Neural crest cell (in vitro differentiated cells): ENCODE measurements around the gene HSPA1B. TPM values are rescaled to one million over a fixed set of nuclear protein-coding genes. Genes with fewer than 3 reads are reported as not detected.
A peak's percentile ranks its signal among the peaks of the same experiment; 100 is the strongest.
"Not testable (repeated sequence)": the region's sequence is repeated elsewhere in the genome, so short reads cannot be mapped to it uniquely, and the experiment has no call there.

Experiments
- DNase-seq: peaks from one replicate; pipeline ENCODE4 v3.0.0; 2021; ENCODE audit warnings: low read depth, mixed read lengths, low spot score
- H3K27ac Mint-ChIP-seq: one replicate; pipeline ENCODE4 v1.8.0; 2021; ENCODE audit warnings: mild to moderate bottlenecking, mixed read lengths; ENCODE audit not compliant: unreplicated experiment
- H3K27me3 Mint-ChIP-seq: 2 replicates; pipeline ENCODE4 v1.8.0; 2021; ENCODE audit warnings: low read depth, mild to moderate bottlenecking, mixed read lengths
- H3K36me3 Mint-ChIP-seq: 2 replicates; pipeline ENCODE4 v1.8.0; 2021; ENCODE audit warnings: low read depth, mild to moderate bottlenecking, mixed read lengths
- H3K4me1 Mint-ChIP-seq: 2 replicates; pipeline ENCODE4 v1.8.0; 2021; ENCODE audit warnings: mixed read lengths
- H3K4me3 Mint-ChIP-seq: one replicate; pipeline ENCODE4 v1.8.0; 2021; ENCODE audit warnings: mild to moderate bottlenecking, mixed read lengths
- H3K9me3 Mint-ChIP-seq: 2 replicates; pipeline ENCODE4 v1.8.0; 2021; ENCODE audit warnings: mixed read lengths
- CTCF ChIP-seq: fragments of 200-600 bp; sonication (generic); conservative IDR thresholded peaks from 2 replicates; pipeline ENCODE4 v1.5.0; 2021; ENCODE audit warnings: antibody characterized with exemption, mild to moderate bottlenecking
- total RNA-seq: library from RNA; stranded (reverse); gene quantifications from 2 replicates; pipeline ENCODE4 v1.2.1, GENCODE V29; 2021

Gene HSPA1B
- total RNA-seq, 1 donor from 2014 or later = 82.5 TPM

GRCh38 chr6:31792090-31792374, 35.5 kb upstream of the HSPA1B start:
- no peak for TF ChIP-seq CTCF
- Mint-ChIP-seq H3K27me3 (no peaks in the 10 kb centered on the region), H3K4me1 (peaks cover 26% of the 10 kb centered on the region), H3K4me3 (peak overlapping the region; percentile 34), H3K9me3 (no peaks in the 10 kb centered on the region), H3K27ac (peak overlapping the region; percentile 91), H3K36me3 (peaks cover 15% of the 10 kb centered on the region)
- DNase-seq = no peak

DNA sequence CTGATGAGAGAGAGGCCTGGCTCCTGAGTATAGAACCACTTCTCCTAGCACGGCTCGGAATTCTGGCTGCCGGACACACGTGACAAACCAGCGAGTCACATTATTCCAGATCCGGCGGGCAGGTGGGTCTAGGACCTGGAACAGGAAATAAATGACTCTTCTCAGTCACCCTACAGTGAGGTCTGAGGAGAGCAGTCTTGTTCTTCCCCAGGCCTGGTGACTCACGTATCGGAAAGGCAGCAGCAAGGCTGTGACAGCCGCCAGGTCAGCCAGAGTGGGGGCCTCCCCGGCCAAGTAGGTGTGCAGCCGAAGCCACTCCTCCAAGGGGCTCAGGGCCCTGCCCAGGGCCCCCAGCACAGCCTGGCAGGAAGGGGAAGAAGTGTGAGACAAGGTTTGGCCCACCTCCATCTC, 34.8 kb upstream of the HSPA1B start:
- Mint-ChIP-seq H3K27ac (peak overlapping the region; percentile 50), H3K36me3 (peaks cover 15% of the 10 kb centered on the region), H3K27me3 (no peaks in the 10 kb centered on the region), H3K4me1 (peaks cover 28% of the 10 kb centered on the region), H3K9me3 (no peaks in the 10 kb centered on the region), H3K4me3 (peak overlapping the region; percentile 49)
- no peak for DNase-seq
- TF ChIP-seq CTCF = no peak

GRCh38 chr6:31793927-31794245, 33.7 kb upstream of the HSPA1B start:
- Mint-ChIP-seq H3K27ac (peak overlapping the region; percentile 85), H3K36me3 (peaks cover 17% of the 10 kb centered on the region), H3K4me1 (peaks cover 28% of the 10 kb centered on the region), H3K4me3 (peak overlapping the region; percentile 99)
- not testable (repeated sequence) for H3K9me3 Mint-ChIP-seq, DNase-seq, H3K27me3 Mint-ChIP-seq

- H3K4me3 Mint-ChIP-seq = peak overlapping the region; percentile 99
- TF ChIP-seq CTCF = no peak
- no peaks in the 10 kb centered on the region for H3K27me3 Mint-ChIP-seq
- H3K36me3 Mint-ChIP-seq = peaks cover 13% of the 10 kb centered on the region
- DNase-seq = no peak
- H3K4me1 Mint-ChIP-seq = peaks cover 28% of the 10 kb centered on the region
- no peaks in the 10 kb centered on the region for H3K9me3 Mint-ChIP-seq
- H3K27ac Mint-ChIP-seq = peak overlapping the region; percentile 85
Measured at GRCh38 chr6:31794294-31794865, 33.2 kb upstream of the HSPA1B start.

GRCh38 chr6:31794866-31795615, 32.5 kb upstream of the HSPA1B start:
- Mint-ChIP-seq H3K4me1 (peaks cover 28% of the 10 kb centered on the region), H3K27ac (peak overlapping the region; percentile 100), H3K27me3 (no peaks in the 10 kb centered on the region), H3K4me3 (peak overlapping the region; percentile 99), H3K9me3 (no peaks in the 10 kb centered on the region), H3K36me3 (peaks cover 10% of the 10 kb centered on the region)
- no peak for DNase-seq
- TF ChIP-seq CTCF = no peak

GRCh38 chr6:31795616-31796298, 31.8 kb upstream of the HSPA1B start, which contains the start of gene VARS1:
Gene VARS1, minus strand, starts transcription at chr6:31795752. Its CDS starts 535 bp downstream, at chr6:31795217.
- Mint-ChIP-seq H3K9me3 (no peaks in the 10 kb centered on the region), H3K27ac (peak within 1 kb of the TSS; percentile 100), H3K27me3 (no peaks in the 10 kb centered on the region), H3K36me3 (peaks cover 8% of the 10 kb centered on the region), H3K4me1 (peaks cover 28% of the 10 kb centered on the region), H3K4me3 (peak within 1 kb of the TSS; percentile 99)
- TF ChIP-seq CTCF = peak; percentile 78
- peak; percentile 86 for DNase-seq
